NCI-H2171 treated with DMSO at 0.1 percent for 48 hours (cell line): ENCODE measurements around the gene ATIC.
A peak's percentile ranks its signal among the peaks of the same experiment; 100 is the strongest.
"Not testable (repeated sequence)": the region's sequence is repeated elsewhere in the genome, so short reads cannot be mapped to it uniquely, and the experiment has no call there.

ENCODE experiments used
- DNase-seq: peaks from one replicate; lab custom pipeline; 2025; lab: John Stamatoyannopoulos, UW

Gene ATIC

GRCh38 chr2:215315301-215315700, 3.4 kb downstream of the ATIC start:
- DNase-seq: no peak

GRCh38 chr2:215316336-215316735, 4.5 kb downstream of the ATIC start:
- DNase-seq: no peak

DNA sequence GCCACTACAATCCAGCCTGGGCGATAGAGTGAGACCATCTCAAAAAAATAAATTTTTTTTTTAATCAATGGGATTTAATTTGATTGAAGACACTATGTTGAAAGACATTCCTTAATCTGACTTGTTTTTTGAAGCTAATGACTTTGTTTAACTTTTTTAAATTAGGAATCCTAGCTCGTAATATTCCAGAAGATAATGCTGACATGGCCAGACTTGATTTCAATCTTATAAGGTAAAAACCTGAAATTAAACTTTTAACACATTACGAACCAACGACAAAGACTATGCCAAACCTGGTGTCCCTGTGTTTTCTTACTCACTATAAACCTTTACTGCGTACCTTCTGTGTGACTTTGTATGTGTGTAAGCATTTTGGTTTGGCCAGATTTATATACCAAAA, 7.6 kb downstream of the ATIC start:
- DNase-seq: no peak

DNA sequence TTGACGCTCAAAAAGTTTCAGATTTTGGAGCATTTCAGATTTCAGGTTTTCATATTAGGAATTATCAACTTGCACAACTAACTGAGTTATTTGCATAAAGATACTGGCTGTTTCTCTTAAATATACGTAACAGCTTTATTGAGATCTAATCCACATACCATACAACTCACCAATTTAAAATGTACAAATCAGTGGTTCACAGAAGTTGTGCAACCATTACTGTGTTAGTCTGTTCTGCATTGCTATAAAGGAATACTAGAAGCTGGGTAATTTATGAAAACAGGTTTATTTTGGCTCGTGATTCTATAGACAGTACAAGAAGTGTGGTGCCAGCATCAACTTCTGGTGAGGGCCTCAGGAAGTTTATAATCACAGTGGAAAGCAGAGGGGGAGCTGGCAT, 8.2 kb downstream of the ATIC start:
- no peak for DNase-seq

DNA sequence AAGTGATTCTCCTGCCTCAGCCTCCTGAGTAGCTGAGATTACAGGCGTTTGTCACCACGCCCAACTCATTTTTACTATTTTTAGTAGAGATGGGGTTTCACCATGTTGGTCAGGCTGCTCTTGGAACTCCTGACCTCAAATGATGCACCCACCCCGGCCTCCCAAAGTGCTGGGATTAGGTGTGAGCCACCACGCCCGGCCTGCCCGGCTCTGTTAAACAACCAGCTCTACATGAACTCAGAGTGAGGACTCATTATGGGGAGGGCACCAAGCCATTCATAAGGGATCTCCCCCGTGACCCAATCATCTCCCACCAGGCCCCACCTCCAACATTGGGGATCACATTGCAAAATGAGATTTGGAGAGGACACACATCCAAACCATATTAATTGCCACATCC, 8.8 kb downstream of the ATIC start:
- no peak for DNase-seq

DNA sequence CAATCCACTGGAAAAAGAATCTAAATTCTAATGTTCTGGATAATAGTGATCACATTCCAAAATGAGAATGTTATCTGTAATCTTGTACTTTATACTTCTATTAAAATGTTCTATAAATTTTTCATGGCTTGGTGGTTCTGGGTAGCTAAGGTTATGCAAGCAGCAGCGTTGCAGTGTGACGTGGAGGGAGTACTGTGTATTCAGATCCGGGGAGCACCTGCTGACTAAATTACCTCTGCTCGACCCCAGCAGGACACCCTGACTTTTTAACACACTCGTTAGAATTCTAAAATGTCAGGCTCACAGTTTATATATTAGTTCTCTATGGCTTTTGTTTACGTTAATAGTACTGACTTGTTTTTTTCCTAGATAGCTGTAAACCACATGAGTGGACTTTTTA, 13.0 kb downstream of the ATIC start:
- DNase-seq: no peak

DNA sequence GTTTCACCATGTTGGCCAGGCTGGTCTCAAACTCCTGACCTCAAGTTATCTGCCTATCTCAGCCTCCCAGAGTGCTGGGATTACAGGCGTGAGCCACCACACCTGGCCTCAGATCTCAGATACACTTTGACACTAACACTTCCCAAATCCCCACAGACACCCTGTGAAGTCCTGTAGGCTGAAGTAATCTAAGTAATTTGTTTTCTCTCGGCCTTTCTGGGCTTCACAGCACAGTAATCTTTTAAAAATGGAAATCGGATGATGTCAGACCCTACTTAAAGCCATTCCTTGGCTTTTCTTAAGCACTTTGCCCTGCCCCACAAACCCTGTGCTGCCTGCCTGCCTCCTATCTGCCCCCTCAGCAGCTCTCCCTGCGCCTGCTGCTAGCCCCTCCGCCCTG, 16.2 kb downstream of the ATIC start:
- no peak for DNase-seq

DNA sequence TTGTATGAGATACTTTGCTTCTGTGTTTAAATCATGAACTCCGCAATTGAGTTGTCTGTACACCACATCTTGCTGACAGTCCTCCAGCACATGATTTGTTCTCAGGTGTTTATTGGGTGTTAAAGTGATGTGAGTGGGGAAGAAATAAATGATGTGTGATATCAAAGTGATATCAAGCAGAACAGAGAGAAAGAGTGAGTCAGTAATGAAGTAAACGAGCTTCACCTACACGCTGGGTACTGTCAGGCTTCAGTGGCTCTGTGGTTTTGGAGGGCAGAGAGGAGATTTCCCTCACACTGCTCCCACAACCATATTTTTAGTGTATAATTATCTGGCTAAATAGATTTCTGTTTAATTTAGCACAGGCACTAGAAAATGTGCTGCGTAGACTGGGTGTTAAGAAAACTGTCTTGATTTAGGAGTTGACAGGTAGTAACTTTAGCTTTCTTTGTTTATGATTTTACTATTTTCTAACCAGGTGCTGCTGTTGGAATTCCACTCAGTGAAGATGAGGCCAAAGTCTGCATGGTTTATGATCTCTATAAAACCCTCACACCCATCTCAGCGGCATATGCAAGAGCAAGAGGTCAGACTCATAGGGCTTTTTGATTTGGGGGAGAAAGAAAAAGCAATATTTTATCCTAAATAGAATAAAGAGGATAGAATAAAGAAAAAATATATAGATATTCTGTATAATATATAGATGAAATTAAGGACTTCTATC, 21.2 kb downstream of the ATIC start:
- DNase-seq: no peak

GRCh38 chr2:215338883-215339679, 27.2 kb downstream of the ATIC start:
- no peak for DNase-seq

- no peak for DNase-seq
Observed at GRCh38 chr2:215347878-215348277, 36.0 kb downstream of the ATIC start.

GRCh38 chr2:215352602-215353001, 40.7 kb downstream of the ATIC start:
- peak; percentile 79 for DNase-seq

DNA sequence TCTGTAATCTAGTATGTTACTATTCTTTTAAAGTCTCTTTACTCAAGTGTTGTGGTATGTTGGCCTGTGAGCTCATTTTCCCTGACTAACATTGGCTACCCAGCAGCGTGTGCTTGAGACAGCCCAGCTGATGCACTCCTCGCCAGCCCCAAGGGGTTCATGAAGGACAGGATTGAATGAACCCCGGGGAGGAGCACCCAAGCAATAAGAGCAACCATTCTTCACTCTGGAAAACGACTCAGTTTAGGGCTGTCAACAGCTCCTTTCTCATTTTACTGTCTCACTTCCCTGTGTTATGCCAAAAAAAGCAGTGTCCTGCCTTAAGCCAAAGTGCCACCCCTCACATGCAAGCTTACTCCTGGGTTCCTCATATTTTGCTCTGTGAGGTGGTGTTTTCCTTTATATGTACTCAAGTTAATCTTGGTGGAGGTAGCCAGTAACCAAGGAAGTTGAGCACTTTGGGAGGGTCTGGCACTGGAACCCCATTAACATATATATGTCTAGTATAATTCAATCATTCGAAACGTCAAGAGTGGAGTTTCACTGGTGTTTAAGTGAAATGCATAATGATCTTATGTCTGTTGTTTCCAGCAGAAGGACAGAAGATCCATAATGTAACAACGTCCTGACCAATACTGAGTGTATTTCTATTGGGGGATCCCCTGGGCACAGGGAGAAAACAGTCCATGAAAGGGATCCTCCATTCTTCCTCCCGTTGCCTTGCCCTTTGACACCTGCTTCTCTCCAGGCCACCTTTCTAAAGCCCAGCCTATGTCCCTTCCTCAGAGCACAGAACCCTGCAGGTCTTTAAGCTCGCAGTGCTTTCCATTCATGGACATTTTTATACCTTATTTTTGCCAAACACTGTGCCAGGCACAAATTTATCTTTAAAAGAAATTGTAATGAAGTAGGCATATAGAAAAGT, 43.2 kb downstream of the ATIC start:
- DNase-seq: no peak

GRCh38 chr2:215355801-215356200, 43.9 kb downstream of the ATIC start:
- DNase-seq: no peak

DNA sequence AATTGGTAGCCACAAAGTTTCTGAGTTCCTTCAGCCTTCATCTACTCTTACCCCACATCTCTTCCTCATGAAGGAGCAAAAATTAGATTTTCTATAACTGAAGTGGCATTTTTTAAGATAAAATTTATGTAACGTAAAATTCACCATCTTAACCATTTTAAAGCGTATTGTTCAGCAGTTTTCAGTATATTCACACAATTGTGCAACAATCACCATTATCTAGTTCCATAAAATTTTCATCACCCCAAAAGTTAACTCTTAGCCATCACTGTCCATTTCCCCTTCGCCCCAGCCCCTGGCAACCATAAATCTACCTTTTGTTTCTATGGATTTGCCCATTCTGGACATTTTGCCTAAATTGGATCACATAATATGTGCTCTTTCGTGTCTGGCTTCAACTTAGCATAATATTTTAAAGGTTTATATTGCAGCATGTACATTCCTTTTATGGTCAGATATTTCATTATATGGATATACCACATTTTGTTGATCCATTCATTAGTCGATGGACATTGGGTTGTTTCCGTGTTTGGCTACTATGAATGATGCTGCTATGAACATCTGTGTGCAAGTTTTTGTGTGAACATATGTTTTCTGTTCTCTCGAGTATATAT, 44.6 kb downstream of the ATIC start:
- DNase-seq: no peak

- no peak for DNase-seq
Observed at GRCh38 chr2:215356948-215357461, 45.1 kb downstream of the ATIC start.

- no peak for DNase-seq
Observed at GRCh38 chr2:215357660-215358059, 45.8 kb downstream of the ATIC start.

DNA sequence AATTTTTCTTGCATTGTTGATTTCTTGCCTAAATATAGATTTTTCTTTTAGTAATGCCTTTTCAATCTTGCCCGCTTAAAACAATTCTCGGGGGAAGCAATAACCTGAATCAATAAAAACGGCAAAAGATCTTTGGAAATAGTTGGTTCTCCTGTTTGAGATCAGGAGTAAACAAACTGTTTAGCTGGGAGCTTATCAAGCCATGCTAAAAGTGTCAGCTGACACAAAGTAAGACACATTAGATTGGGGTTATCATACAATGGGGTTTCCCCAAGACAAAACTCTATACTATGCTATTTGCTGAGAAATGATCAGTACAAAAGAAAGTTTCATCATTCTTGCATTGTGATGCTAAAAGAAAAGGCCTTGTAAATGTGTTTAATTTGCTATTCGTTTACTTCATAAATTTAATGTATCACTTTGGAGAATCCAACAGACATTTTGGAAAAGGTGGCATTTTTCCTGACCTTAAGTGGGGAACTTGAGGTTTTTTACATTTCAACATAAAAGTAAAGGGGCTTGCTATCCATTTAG, 46.5 kb downstream of the ATIC start:
- DNase-seq: no peak

- DNase-seq: no peak
Observed at GRCh38 chr2:215358891-215359575, 47.2 kb downstream of the ATIC start.

DNA sequence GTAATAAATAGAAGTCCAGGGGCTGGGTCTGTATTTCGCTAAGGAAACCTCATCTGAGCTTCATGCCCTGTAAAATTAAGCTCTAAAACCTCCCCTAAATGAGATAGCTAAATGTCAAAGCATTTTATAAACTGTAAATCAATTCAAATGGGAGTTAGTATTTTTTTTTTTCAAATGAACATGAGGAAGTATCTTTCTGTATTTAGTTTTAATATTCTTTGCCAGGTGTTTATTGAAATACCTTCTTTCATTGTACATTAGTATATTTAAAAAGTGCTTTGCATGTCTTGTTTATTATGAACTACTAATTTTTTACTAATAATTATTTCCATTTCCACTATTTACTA, 47.7 kb downstream of the ATIC start:
- no peak for DNase-seq

DNA sequence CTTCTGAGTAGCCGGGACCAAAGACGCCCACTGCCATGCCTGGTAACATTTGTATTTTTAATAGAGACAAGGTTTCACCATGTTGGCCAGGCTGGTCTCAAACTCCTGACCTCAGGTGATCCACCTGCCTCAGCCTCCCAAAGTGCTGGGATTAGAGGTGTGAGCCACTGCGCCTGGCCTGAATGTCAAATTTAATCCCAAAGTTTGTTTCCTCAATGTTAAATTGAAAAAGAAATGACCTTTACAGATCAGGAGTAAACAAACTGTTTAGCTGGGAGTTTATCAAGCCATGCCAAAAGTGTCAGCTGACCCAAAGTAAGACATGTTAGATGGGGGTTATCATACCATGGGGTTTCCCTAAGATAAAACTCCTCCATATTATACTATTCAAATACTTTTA, 48.2 kb downstream of the ATIC start:
- not testable (repeated sequence) for DNase-seq

DNA sequence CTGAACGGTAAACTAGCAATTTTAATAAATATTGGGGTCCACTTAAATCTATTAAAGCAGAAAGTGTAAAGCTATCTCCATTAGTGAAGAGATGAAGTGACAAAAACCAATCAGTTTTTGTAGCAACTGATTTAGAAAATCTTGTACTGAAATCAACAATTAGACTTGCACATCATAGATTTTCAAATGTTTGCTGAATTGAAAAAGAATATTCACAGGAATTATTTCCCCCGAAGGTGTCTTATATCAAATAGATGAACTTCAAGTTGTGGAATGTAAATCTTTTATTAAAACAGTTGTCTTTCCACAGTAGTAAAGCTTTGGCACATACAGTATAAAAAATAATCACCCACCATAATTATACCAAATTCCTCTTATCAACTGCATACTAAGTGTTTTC, 48.7 kb downstream of the ATIC start:
- no peak for DNase-seq
